ENCODE results near the gene KLHL40.

- TF ChIP-seq MAX (IDR thresholded peaks at IDR 0.05): no peak
- no peak for TF ChIP-seq RAD21 (conservative IDR thresholded peaks at IDR 0.05 in 1 of 2, IDR thresholded peaks at IDR 0.05 in 1 of 2)
- no peak for TF ChIP-seq CTCF (IDR thresholded peaks at IDR 0.05)
- TF ChIP-seq POLR2AphosphoS2 (conservative IDR thresholded peaks at IDR 0.05; ENCODE audit: low read length): no peak
- no peak for TF ChIP-seq HEYL (CRISPR knock-in tag; IDR thresholded peaks at IDR 0.05)
- TF ChIP-seq POLR2A (IDR thresholded peaks at IDR 0.05; ENCODE audit: low read length): no peak
- TF ChIP-seq SMC3 (IDR thresholded peaks at IDR 0.05): no peak
- TF ChIP-seq CHD2 (IDR thresholded peaks at IDR 0.05; ENCODE audit: low read length, partially characterized antibody): no peak
- no peak for TF ChIP-seq FOSB (CRISPR knock-in tag; IDR thresholded peaks at IDR 0.05)
These were observed 45.0 kb downstream of the KLHL40 start for GRCh38 chr3:42730294-42730693.

Data from A549 (cell line).